HepG2 (cell line): ENCODE results near the gene NME4. TPM values are rescaled to one million over a fixed set of nuclear protein-coding genes. Genes with fewer than 3 reads are reported as not detected.

ENCODE experiments used
- CBX1 ChIP-seq: IDR thresholded peaks from one replicate; pipeline ENCODE4 v1.6.1; 2016; ENCODE audit warnings: antibody characterized with exemption, low read depth
- CC2D1A ChIP-seq: sonication (generic); formaldehyde crosslinking; IDR thresholded peaks from 2 replicates; pipeline ENCODE4 v1.8.1; 2023; ENCODE audit warnings: mild to moderate bottlenecking, missing genetic modification reagents
- ERF ChIP-seq: IDR thresholded peaks from 2 replicates; pipeline ENCODE4 v1.6.1; 2018; ENCODE audit warnings: missing biosample characterization, missing genetic modification reagents
- ESRRA ChIP-seq: sonication (generic); formaldehyde crosslinking; IDR thresholded peaks from 2 replicates; pipeline ENCODE4 v1.5.1; 2020; ENCODE audit warnings: mild to moderate bottlenecking, low read depth, missing genetic modification reagents
- GABPB1 ChIP-seq: IDR thresholded peaks from 2 replicates; pipeline ENCODE4 v1.6.1; 2016; ENCODE audit warnings: mild to moderate bottlenecking, missing genetic modification reagents, moderate library complexity, missing compliant biosample characterization
- HIVEP1 ChIP-seq: sonication (generic); formaldehyde crosslinking; IDR thresholded peaks from 2 replicates; pipeline ENCODE4 v1.4.0; 2020; ENCODE audit warnings: mild to moderate bottlenecking, missing genetic modification reagents
- KAT7 ChIP-seq: IDR thresholded peaks from 2 replicates; pipeline ENCODE4 v1.6.1; 2018; ENCODE audit warnings: borderline replicate concordance, missing compliant biosample characterization
- KMT2A ChIP-seq: sonication (generic); formaldehyde crosslinking; IDR thresholded peaks from 2 replicates; pipeline ENCODE4 v1.4.0; 2020; ENCODE audit warnings: missing genetic modification reagents
- MEIS2 ChIP-seq: sonication (generic); formaldehyde crosslinking; IDR thresholded peaks from 2 replicates; pipeline ENCODE4 v1.9.0; 2021; ENCODE audit warnings: mild to moderate bottlenecking, missing genetic modification reagents
- MTF2 ChIP-seq: sonication (generic); formaldehyde crosslinking; IDR thresholded peaks from 2 replicates; pipeline ENCODE4 v1.5.0; 2020; ENCODE audit warnings: missing genetic modification reagents, borderline replicate concordance
- PHF8 ChIP-seq: sonication (generic); formaldehyde crosslinking; IDR thresholded peaks from 2 replicates; pipeline ENCODE4 v1.5.0; 2020; ENCODE audit warnings: missing genetic modification reagents
- PITX1 ChIP-seq: sonication (generic); formaldehyde crosslinking; IDR thresholded peaks from 2 replicates; pipeline ENCODE4 v1.5.1; 2020; ENCODE audit warnings: mild to moderate bottlenecking, missing genetic modification reagents
- POGZ ChIP-seq: sonication (generic); formaldehyde crosslinking; IDR thresholded peaks from 2 replicates; pipeline ENCODE4 v1.4.0; 2020; ENCODE audit warnings: mild to moderate bottlenecking, missing genetic modification reagents
- SP4 ChIP-seq: sonication (generic); formaldehyde crosslinking; IDR thresholded peaks from 2 replicates; pipeline ENCODE4 v1.8.1; 2023; ENCODE audit warnings: mild to moderate bottlenecking, missing genetic modification reagents
- TAF1 ChIP-seq: sonication (generic); formaldehyde crosslinking; IDR thresholded peaks from 2 replicates; pipeline ENCODE4 v1.4.0; 2020; ENCODE audit warnings: missing genetic modification reagents
- ZFX ChIP-seq: sonication (generic); formaldehyde crosslinking; IDR thresholded peaks from 2 replicates; pipeline ENCODE4 v1.4.0; 2020; ENCODE audit warnings: mild to moderate bottlenecking, low read depth, missing genetic modification reagents, moderate library complexity
- ZFY ChIP-seq: sonication (generic); formaldehyde crosslinking; IDR thresholded peaks from 2 replicates; pipeline ENCODE4 v1.4.0; 2020; ENCODE audit warnings: missing genetic modification reagents
- ZIK1 ChIP-seq: sonication (generic); formaldehyde crosslinking; IDR thresholded peaks from 2 replicates; pipeline ENCODE4 v1.5.0; 2020; ENCODE audit warnings: mild to moderate bottlenecking, low read depth, missing genetic modification reagents, borderline replicate concordance
- ZMYM4 ChIP-seq: sonication (generic); formaldehyde crosslinking; IDR thresholded peaks from 2 replicates; pipeline ENCODE4 v1.8.1; 2023; ENCODE audit warnings: mild to moderate bottlenecking, missing genetic modification reagents
- ZNF232 ChIP-seq: sonication (generic); formaldehyde crosslinking; IDR thresholded peaks from 2 replicates; pipeline ENCODE4 v1.4.0; 2020; ENCODE audit warnings: missing genetic modification reagents, borderline replicate concordance
- ZNF3 ChIP-seq: IDR thresholded peaks from 2 replicates; pipeline ENCODE4 v1.7.0; 2017; ENCODE audit warnings: inconsistent platforms
- ZNF674 ChIP-seq: sonication (generic); formaldehyde crosslinking; IDR thresholded peaks from 2 replicates; pipeline ENCODE4 v1.5.0; 2020; ENCODE audit warnings: low read depth, mild to moderate bottlenecking, missing genetic modification reagents
- ZNF709 ChIP-seq: sonication (generic); formaldehyde crosslinking; IDR thresholded peaks from 2 replicates; pipeline ENCODE4 v1.5.0; 2020; ENCODE audit warnings: mild to moderate bottlenecking, missing genetic modification reagents
- ZSCAN21 ChIP-seq: sonication (generic); formaldehyde crosslinking; IDR thresholded peaks from 2 replicates; pipeline ENCODE4 v1.8.0; 2022; ENCODE audit warnings: mild to moderate bottlenecking, missing genetic modification reagents, moderate library complexity, borderline replicate concordance
- polyA plus RNA-seq, 8 experiments: library from polyadenylated mRNA; depleted of rRNA in 3 of 8; stranded (reverse) in 7 of 8; unstranded in 1 of 8; fragments of >200 nt; fragmentation: Illumina TruSeq in 4 of 8; extraction: Trizol in 4 of 8; gene quantifications; 2 replicates each; pipeline versions ENCODE4 v1.2.1 to v1.2.3, GENCODE V29; 2011 to 2016; ENCODE audit warnings: low read depth in 4 of 8, missing spikeins in 1 of 8, mixed read lengths in 1 of 8; ENCODE audit not compliant: insufficient read depth in 1 of 8
- total RNA-seq, 5 experiments: library from RNA; depleted of rRNA; stranded (reverse); fragments of >200 nt; fragmentation: Illumina TruSeq; extraction: Trizol; gene quantifications; 2 replicates each; pipeline ENCODE4 v1.2.3, GENCODE V29; 2016; ENCODE audit warnings: low read depth in 1 of 5
- TF ChIP-seq, protein P1 (sequence below): sonication (generic); formaldehyde crosslinking; IDR thresholded peaks from 2 replicates; pipeline ENCODE4 v1.4.0; 2020; ENCODE audit warnings: missing genetic modification reagents
- TF ChIP-seq, protein P2 (sequence below): sonication (generic); formaldehyde crosslinking; IDR thresholded peaks from 2 replicates; pipeline ENCODE4 v1.5.0; 2020; ENCODE audit warnings: missing genetic modification reagents
- TF ChIP-seq, protein P3 (sequence below): sonication (generic); formaldehyde crosslinking; IDR thresholded peaks from 2 replicates; pipeline ENCODE4 v1.4.0; 2020; ENCODE audit warnings: missing genetic modification reagents

Gene NME4
- total and polyA plus RNA-seq, 2 of the 13 experiments (the other 11 are each of a cell fraction or from before 2014, with no cell fraction given) = 121 to 263 TPM

DNA sequence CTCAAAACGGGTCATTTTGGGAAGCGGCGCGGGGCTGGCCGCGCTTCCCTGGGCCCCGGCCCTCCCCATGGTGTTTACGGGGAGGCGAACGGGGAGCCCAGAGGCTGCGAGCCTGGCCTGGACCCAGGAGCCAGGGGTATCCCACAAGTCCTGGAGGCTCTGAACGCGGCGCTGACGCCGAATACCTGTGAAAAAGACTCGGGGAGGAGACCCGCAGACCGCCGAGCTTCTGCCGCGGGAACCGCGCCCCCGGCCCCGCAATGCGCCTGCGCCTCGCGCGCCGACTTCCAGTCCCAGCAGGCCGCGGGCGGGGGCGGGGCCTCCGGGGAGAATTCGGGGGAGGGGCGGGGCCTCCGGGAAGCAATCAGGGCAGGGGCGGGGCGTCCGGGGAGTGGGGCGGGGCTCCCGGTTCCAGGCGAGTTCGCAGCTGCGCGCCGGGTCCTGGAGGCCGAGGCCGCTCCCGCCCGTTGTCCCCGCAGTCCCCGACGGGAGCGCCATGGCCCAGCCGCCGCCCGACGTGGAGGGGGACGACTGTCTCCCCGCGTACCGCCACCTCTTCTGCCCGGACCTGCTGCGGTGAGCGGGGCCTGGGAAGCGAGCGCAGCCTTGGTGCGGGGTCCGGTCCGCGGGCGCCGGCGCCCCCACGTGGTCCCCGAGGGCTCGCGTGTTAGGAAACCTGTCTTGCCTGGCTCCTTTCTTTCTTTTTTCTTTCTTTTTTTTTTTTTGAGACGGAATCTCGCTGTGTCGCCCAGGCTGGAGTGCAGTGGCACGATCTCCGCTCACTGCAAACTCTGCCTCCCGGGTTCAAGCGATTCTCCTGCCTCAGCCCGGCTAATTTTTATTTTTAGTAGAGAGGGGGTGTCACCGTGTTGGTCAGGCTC, 4.7 kb downstream of the NME4 start, which contains the start of gene DECR2 (continued):
- TF ChIP-seq, protein P1, sequence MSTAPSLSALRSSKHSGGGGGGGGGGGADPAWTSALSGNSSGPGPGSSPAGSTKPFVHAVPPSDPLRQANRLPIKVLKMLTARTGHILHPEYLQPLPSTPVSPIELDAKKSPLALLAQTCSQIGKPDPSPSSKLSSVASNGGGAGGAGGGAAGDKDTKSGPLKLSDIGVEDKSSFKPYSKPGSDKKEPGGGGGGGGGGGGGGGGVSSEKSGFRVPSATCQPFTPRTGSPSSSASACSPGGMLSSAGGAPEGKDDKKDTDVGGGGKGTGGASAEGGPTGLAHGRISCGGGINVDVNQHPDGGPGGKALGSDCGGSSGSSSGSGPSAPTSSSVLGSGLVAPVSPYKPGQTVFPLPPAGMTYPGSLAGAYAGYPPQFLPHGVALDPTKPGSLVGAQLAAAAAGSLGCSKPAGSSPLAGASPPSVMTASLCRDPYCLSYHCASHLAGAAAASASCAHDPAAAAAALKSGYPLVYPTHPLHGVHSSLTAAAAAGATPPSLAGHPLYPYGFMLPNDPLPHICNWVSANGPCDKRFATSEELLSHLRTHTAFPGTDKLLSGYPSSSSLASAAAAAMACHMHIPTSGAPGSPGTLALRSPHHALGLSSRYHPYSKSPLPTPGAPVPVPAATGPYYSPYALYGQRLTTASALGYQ (CRISPR knock-in tag) = no peak; the same call in 1 of the 2 replicates
- peak; percentile 79 for TF ChIP-seq MEIS2 (CRISPR knock-in tag)
- peak; percentile 16; the same call in 1 of the 2 replicates for TF ChIP-seq SP4 (CRISPR knock-in tag)
- 0 out of 2 replicates have a peak, but pooled peaks have one; percentile 15 for TF ChIP-seq ZMYM4 (CRISPR knock-in tag)
- TF ChIP-seq ZNF232 = no peak
- TF ChIP-seq PHF8 = peak; percentile 81
- TF ChIP-seq ZNF674 = no peak
- TF ChIP-seq, protein P2, sequence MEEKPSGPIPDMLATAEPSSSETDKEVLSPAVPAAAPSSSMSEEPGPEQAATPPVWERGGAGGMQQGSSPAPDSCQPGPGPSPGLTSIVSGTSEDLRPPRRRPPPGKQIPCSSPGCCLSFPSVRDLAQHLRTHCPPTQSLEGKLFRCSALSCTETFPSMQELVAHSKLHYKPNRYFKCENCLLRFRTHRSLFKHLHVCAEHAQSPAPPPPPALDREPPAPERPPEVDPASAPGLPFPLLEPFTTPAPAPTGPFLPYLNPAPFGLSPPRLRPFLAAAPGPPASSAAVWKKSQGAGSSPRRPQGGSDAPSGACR (CRISPR knock-in tag) = peak; percentile 78
- 0 out of 2 replicates have a peak, but pooled peaks have one; percentile 18 for TF ChIP-seq ZIK1 (CRISPR knock-in tag)
- peak; percentile 84; the same call in 1 of the 2 replicates for TF ChIP-seq KAT7
- peak; percentile 74 for TF ChIP-seq GABPB1 (CRISPR knock-in tag)
- no peak for TF ChIP-seq CC2D1A
- no peak; the same call in 1 of the 2 replicates for TF ChIP-seq ZNF709 (CRISPR knock-in tag)
- peak; percentile 54 for TF ChIP-seq CBX1
- peak; percentile 53; the same call in 1 of the 2 replicates for TF ChIP-seq HIVEP1 (CRISPR knock-in tag)
- TF ChIP-seq POGZ (CRISPR knock-in tag) = 0 out of 2 replicates have a peak, but pooled peaks have one; percentile 12
- peak; percentile 49; the same call in 1 of the 2 replicates for TF ChIP-seq ESRRA (CRISPR knock-in tag)
- TF ChIP-seq ZNF3 (CRISPR knock-in tag) = no peak
- TF ChIP-seq ZFX (CRISPR knock-in tag) = peak; percentile 81
- peak; percentile 87 for TF ChIP-seq ZFY (CRISPR knock-in tag)
- TF ChIP-seq TAF1 (CRISPR knock-in tag) = peak; percentile 82
- 0 out of 2 replicates have a peak, but pooled peaks have one; percentile 25 for TF ChIP-seq ERF (CRISPR knock-in tag)
- 0 out of 2 replicates have a peak, but pooled peaks have one; percentile 27 for TF ChIP-seq MTF2 (CRISPR knock-in tag)
- TF ChIP-seq, protein P3, sequence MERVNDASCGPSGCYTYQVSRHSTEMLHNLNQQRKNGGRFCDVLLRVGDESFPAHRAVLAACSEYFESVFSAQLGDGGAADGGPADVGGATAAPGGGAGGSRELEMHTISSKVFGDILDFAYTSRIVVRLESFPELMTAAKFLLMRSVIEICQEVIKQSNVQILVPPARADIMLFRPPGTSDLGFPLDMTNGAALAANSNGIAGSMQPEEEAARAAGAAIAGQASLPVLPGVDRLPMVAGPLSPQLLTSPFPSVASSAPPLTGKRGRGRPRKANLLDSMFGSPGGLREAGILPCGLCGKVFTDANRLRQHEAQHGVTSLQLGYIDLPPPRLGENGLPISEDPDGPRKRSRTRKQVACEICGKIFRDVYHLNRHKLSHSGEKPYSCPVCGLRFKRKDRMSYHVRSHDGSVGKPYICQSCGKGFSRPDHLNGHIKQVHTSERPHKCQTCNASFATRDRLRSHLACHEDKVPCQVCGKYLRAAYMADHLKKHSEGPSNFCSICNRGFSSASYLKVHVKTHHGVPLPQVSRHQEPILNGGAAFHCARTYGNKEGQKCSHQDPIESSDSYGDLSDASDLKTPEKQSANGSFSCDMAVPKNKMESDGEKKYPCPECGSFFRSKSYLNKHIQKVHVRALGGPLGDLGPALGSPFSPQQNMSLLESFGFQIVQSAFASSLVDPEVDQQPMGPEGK = peak; percentile 67
- peak; percentile 64 for TF ChIP-seq ZSCAN21 (CRISPR knock-in tag)
- peak; percentile 39; the same call in 1 of the 2 replicates for TF ChIP-seq KMT2A
- TF ChIP-seq PITX1 (CRISPR knock-in tag) = 0 out of 2 replicates have a peak, but pooled peaks have one; percentile 13
